ENCODE results near the gene MUC2.

- TF ChIP-seq CTCF (IDR thresholded peaks at IDR 0.05) (no peak), EZH2 (IDR thresholded peaks at IDR 0.05; ENCODE audit: borderline replicate concordance, insufficient read depth, low read depth, low read length, poor library complexity, severe bottlenecking) (no peak)
Measured at GRCh38 chr11:1049071-1049405, 25.6 kb upstream of the MUC2 start.
